GM12878 (cell line): ENCODE results near the gene CDC42EP1. TPM values are rescaled to one million over a fixed set of nuclear protein-coding genes. Genes with fewer than 3 reads are reported as not detected.

Experiments
- ATF3 ChIP-seq: IDR thresholded peaks from 2 replicates; pipeline ENCODE4 v1.6.1; 2011; ENCODE audit warnings: low read depth, mild to moderate bottlenecking, low read length, moderate library complexity, borderline replicate concordance; ENCODE audit errors: extremely low read depth
- BCL3 ChIP-seq: IDR thresholded peaks from 2 replicates; pipeline ENCODE4 v1.6.1; 2011; ENCODE audit warnings: borderline replicate concordance, low read depth, mild to moderate bottlenecking, moderate library complexity, low read length; ENCODE audit not compliant: insufficient read depth, poor library complexity, severe bottlenecking
- CBFB ChIP-seq: IDR thresholded peaks from 2 replicates; pipeline ENCODE4 v1.6.1; 2016; ENCODE audit warnings: antibody characterized with exemption, low read depth
- E2F4 ChIP-seq: IDR thresholded peaks from 2 replicates; pipeline ENCODE4 v1.6.1; 2012; ENCODE audit warnings: low read depth, low read length, improper control_type of control experiment
- ELK1 ChIP-seq: IDR thresholded peaks from 2 replicates; pipeline ENCODE4 v1.6.1; 2012; ENCODE audit warnings: low read depth, low read length, improper control_type of control experiment
- HDAC2 ChIP-seq: fragments of 200-600 bp; sonication (generic); IDR thresholded peaks from 2 replicates; pipeline ENCODE4 v1.6.1; 2017
- MEF2A ChIP-seq: IDR thresholded peaks from 2 replicates; pipeline ENCODE4 v1.6.1; 2011; ENCODE audit warnings: low read depth, mild to moderate bottlenecking, low read length, moderate library complexity; ENCODE audit not compliant: insufficient read depth
- MTA3 ChIP-seq: IDR thresholded peaks from 2 replicates; pipeline ENCODE4 v1.6.1; 2012; ENCODE audit warnings: low read length, inconsistent platforms, borderline replicate concordance
- PKNOX1 ChIP-seq: fragments of 450-650 bp; IDR thresholded peaks from 2 replicates; pipeline ENCODE4 v1.6.1; 2016; ENCODE audit warnings: mild to moderate bottlenecking
- RB1 ChIP-seq: fragments of 450-650 bp; formaldehyde crosslinking; IDR thresholded peaks from 2 replicates; pipeline ENCODE4 v1.6.1; 2017; ENCODE audit warnings: mild to moderate bottlenecking, borderline replicate concordance
- RELA ChIP-seq: fragments of 450-650 bp; IDR thresholded peaks from 2 replicates; pipeline ENCODE4 v1.8.0; 2014; ENCODE audit warnings: borderline replicate concordance; ENCODE audit not compliant: partially characterized antibody
- RUNX3 ChIP-seq: IDR thresholded peaks from 2 replicates; pipeline ENCODE4 v1.6.1; 2012; ENCODE audit warnings: low read length, inconsistent platforms
- SRF ChIP-seq, 2 experiments: IDR thresholded peaks; 2 replicates each; pipeline ENCODE4 v1.6.1; 2011; ENCODE audit warnings: low read depth in 2 of 2, low read length in 2 of 2, mild to moderate bottlenecking in 1 of 2, moderate library complexity in 1 of 2
- USF1 ChIP-seq: IDR thresholded peaks from 2 replicates; pipeline ENCODE4 v1.6.1; 2011; ENCODE audit warnings: borderline replicate concordance, low read depth, mild to moderate bottlenecking, moderate library complexity, mixed read lengths, low read length; ENCODE audit not compliant: insufficient read depth; ENCODE audit errors: extremely low read length
- USF2 ChIP-seq: IDR thresholded peaks from 2 replicates; pipeline ENCODE4 v1.6.1; 2011; ENCODE audit warnings: low read depth, low read length, improper control_type of control experiment, borderline replicate concordance
- WRNIP1 ChIP-seq: IDR thresholded peaks from 2 replicates; pipeline ENCODE4 v1.6.1; 2011; ENCODE audit warnings: low read depth, low read length, improper control_type of control experiment, borderline replicate concordance
- ZBTB33 ChIP-seq: fragments of 450-650 bp; IDR thresholded peaks from 2 replicates; pipeline ENCODE4 v1.6.1; 2017; ENCODE audit warnings: mild to moderate bottlenecking
- ZNF274 ChIP-seq: IDR thresholded peaks from one replicate; pipeline ENCODE4 v1.8.0; 2011; ENCODE audit not compliant: insufficient read length, insufficient read depth
- ZZZ3 ChIP-seq: IDR thresholded peaks from 2 replicates; pipeline ENCODE4 v1.6.1; 2011; ENCODE audit warnings: low read depth; ENCODE audit not compliant: control insufficient read depth, insufficient read length
- polyA plus RNA-seq, 11 experiments: library from polyadenylated mRNA; depleted of rRNA in 4 of 11; unstranded in 6 of 11; stranded (reverse) in 5 of 11; fragments of >200 nt; fragmentation: Nextera tagmentation in 4 of 11; fragmentation: Illumina TruSeq in 1 of 11; extraction: Ambion mirVana in 4 of 11; extraction: Trizol in 1 of 11; gene quantifications; 1 replicate in 1 of 11; 2 replicates in 10 of 11; pipeline versions ENCODE4 v1.2.1 to v1.2.3, GENCODE V29; 2011 to 2016; ENCODE audit warnings: inconsistent platforms in 2 of 11, missing spikeins in 2 of 11, low read depth in 1 of 11
- total RNA-seq, 4 experiments: library from RNA; depleted of rRNA in 3 of 4; stranded (reverse); fragments of >200 nt in 3 of 4; fragmentation: Illumina TruSeq in 1 of 4; extraction: Trizol in 1 of 4; gene quantifications; 2 replicates each; pipeline versions ENCODE4 v1.2.1 to v1.2.3, GENCODE V29; 2013 to 2021

The CDC42EP1 gene
- total and polyA plus RNA-seq, 10 of the 15 experiments (the other 5 are each of a cell fraction or from before 2014, with no cell fraction given) = 0.04 to 0.33 (median 0.09) TPM; not detected in 7

- no peak for TF ChIP-seq BCL3
- no peak for TF ChIP-seq RELA
- TF ChIP-seq CBFB = peak; percentile 21; the same call in 1 of the 2 replicates
- peak; percentile 6 for TF ChIP-seq USF1
- TF ChIP-seq RB1 = peak; percentile 43; the same call in 1 of the 2 replicates
- TF ChIP-seq PKNOX1 = no peak
- no peak for TF ChIP-seq MTA3
- TF ChIP-seq ZNF274 = no peak
- no peak for TF ChIP-seq MEF2A
- TF ChIP-seq SRF (IDR thresholded peaks at IDR 0.05; ENCODE audit: low read depth in 2 of 2, low read length in 2 of 2) = no peak
- TF ChIP-seq USF2 = no peak
- peak; percentile 78 for TF ChIP-seq RUNX3
- TF ChIP-seq WRNIP1 = no peak
- no peak for TF ChIP-seq ELK1
- no peak for TF ChIP-seq ZZZ3
- no peak for TF ChIP-seq HDAC2
- no peak for TF ChIP-seq ATF3
- TF ChIP-seq ZBTB33 = no peak
- no peak for TF ChIP-seq E2F4
Measured at GRCh38 chr22:37561212-37562048, 1.1 kb downstream of the CDC42EP1 start (continued).
